Smooth muscle cell of trachea (primary cell): ENCODE results near the gene CYP2F1. TPM values are rescaled to one million over a fixed set of nuclear protein-coding genes. Genes with fewer than 3 reads are reported as not detected.

Source experiments
- total RNA-seq: library from RNA; depleted of rRNA; stranded (reverse); fragments of >200 nt; gene quantifications from 2 replicates; pipeline ENCODE4 v1.2.1, GENCODE V29; 2014

CYP2F1 gene
- not detected in 2 replicates for total RNA-seq

GRCh38 chr19:41114132-41114531 lies at the start of gene CYP2F1:
CYP2F1 (plus strand) TSS chr19:41114432; CDS start chr19:41116189, 1,757 bp downstream.

GRCh38 chr19:41088151-41088550 lies 26.1 kb upstream of the CYP2F1 start, which contains the start of gene CYP2A13:
CYP2A13 (plus strand) TSS chr19:41088451; CDS start chr19:41088472, 21 bp downstream.

Other genes with a start within 250 kb of the CYP2F1 start
- gene CYP2A7, start 232.2 kb upstream of the CYP2F1 start, total RNA-seq: not detected in 2 replicates
- not detected in 2 replicates for gene CYP2B6, start 123.2 kb upstream of the CYP2F1 start, total RNA-seq
- gene CYP2A13, start 26.0 kb upstream of the CYP2F1 start, total RNA-seq: not detected in 2 replicates
- gene CYP2S1, start 78.8 kb downstream of the CYP2F1 start, total RNA-seq: 1.8 and 5.7 TPM in 2 replicates
- gene AXL, start 104.8 kb downstream of the CYP2F1 start, total RNA-seq: 369 and 387 TPM in 2 replicates
- gene HNRNPUL1, start 149.9 kb downstream of the CYP2F1 start, total RNA-seq: 87.2 and 118 TPM in 2 replicates
- gene CCDC97, start 195.7 kb downstream of the CYP2F1 start, total RNA-seq: 9.3 and 13.2 TPM in 2 replicates
- 12.1 and 15.7 TPM in 2 replicates for gene TGFB1, start 239.5 kb downstream of the CYP2F1 start, total RNA-seq
- 2.8 and 4.2 TPM in 2 replicates for gene B9D2, start 249.7 kb downstream of the CYP2F1 start, total RNA-seq